Spleen (tissue), 7 donors: ENCODE measurements around the gene EVPL.

Experiments
- CTCF ChIP-seq, 11 experiments: fragments of 200-600 bp in 7 of 11; fragments of 450-650 bp in 4 of 11; sonication (generic) in 4 of 11; IDR thresholded peaks in 8 of 11; conservative IDR thresholded peaks in 3 of 11; 1 replicate in 7 of 11; 2 replicates in 4 of 11; pipeline versions ENCODE4 v1.4.0 to v1.8.0; 2016 to 2021; ENCODE audit warnings: antibody characterized with exemption in 11 of 11, inconsistent platforms in 4 of 11, mild to moderate bottlenecking in 1 of 11
- POLR2A ChIP-seq, 3 donors: fragments of 450-650 bp; IDR thresholded peaks; one replicate each; pipeline ENCODE4 v1.5.1; 2017; ENCODE audit warnings: antibody characterized with exemption in 3 of 3, mild to moderate bottlenecking in 1 of 3
- donor health status: DM: no; HTN: no; CAD: no; lungs with moderate emphysema.
- donor health status: DM: no; HTN: no; CAD: no.
- donor health status: DM: no; HTN: no; CAD: no.

- TF ChIP-seq CTCF (IDR thresholded peaks at IDR 0.05 in 8 of 11, conservative IDR thresholded peaks at IDR 0.05 in 3 of 11): no peak
- TF ChIP-seq POLR2A (IDR thresholded peaks at IDR 0.05): no peak
Observed at GRCh38 chr17:76002100-76002499, 25.0 kb downstream of the EVPL start.
